Endodermal cell (in vitro differentiated cells): ENCODE measurements around the gene AARS2. TPM values are rescaled to one million over a fixed set of nuclear protein-coding genes. Genes with fewer than 3 reads are reported as not detected.

ENCODE experiments used
- DNase-seq: peaks from one replicate; pipeline ENCODE4 v3.0.0-alpha.2; 2017
- H3K27ac ChIP-seq: 2 replicates; pipeline ENCODE4 v1.5.1; 2013; ENCODE audit warnings: mild to moderate bottlenecking, low read depth, low read length, moderate library complexity
- H3K27me3 ChIP-seq: 2 replicates; pipeline ENCODE4 v1.6.1; 2013; ENCODE audit warnings: mild to moderate bottlenecking, low read length, moderate library complexity; ENCODE audit not compliant: insufficient read depth, control insufficient read depth, poor library complexity, severe bottlenecking
- H3K36me3 ChIP-seq: 2 replicates; pipeline ENCODE4 v1.7.0; 2013; ENCODE audit warnings: mild to moderate bottlenecking, low read length, moderate library complexity; ENCODE audit not compliant: control insufficient read depth, insufficient read depth
- H3K4me1 ChIP-seq: one replicate; pipeline ENCODE4 v1.7.0; 2013; ENCODE audit warnings: low read length; ENCODE audit not compliant: control insufficient read depth, insufficient read depth
- H3K4me3 ChIP-seq: 2 replicates; pipeline ENCODE4 v1.5.1; 2013; ENCODE audit warnings: mild to moderate bottlenecking, low read length, moderate library complexity
- H3K9ac ChIP-seq: 2 replicates; pipeline ENCODE4 v1.6.1; 2013; ENCODE audit warnings: mild to moderate bottlenecking, low read length, moderate library complexity; ENCODE audit not compliant: poor library complexity, severe bottlenecking; ENCODE audit errors: extremely low read depth
- H3K9me3 ChIP-seq: 2 replicates; pipeline ENCODE4 v1.6.1; 2013; ENCODE audit warnings: mild to moderate bottlenecking, low read length, moderate library complexity; ENCODE audit not compliant: control insufficient read depth
- H3K27ac Mint-ChIP-seq: 2 replicates; pipeline ENCODE4 v1.8.0; 2020; ENCODE audit warnings: mixed read lengths
- H3K27me3 Mint-ChIP-seq: 2 replicates; pipeline ENCODE4 v1.8.0; 2021; ENCODE audit warnings: mild to moderate bottlenecking, mixed read lengths; ENCODE audit not compliant: insufficient read depth
- H3K36me3 Mint-ChIP-seq: 2 replicates; pipeline ENCODE4 v1.8.0; 2020; ENCODE audit warnings: low read depth, mixed read lengths
- H3K4me1 Mint-ChIP-seq: 2 replicates; pipeline ENCODE4 v1.8.0; 2020; ENCODE audit warnings: mixed read lengths
- H3K4me3 Mint-ChIP-seq: 2 replicates; pipeline ENCODE4 v1.8.0; 2020; ENCODE audit warnings: mild to moderate bottlenecking, moderate library complexity, mixed read lengths
- H3K9me3 Mint-ChIP-seq: 2 replicates; pipeline ENCODE4 v1.8.0; 2020; ENCODE audit warnings: mild to moderate bottlenecking, mixed read lengths
- CTCF ChIP-seq: fragments of 200-600 bp; sonication (generic); conservative IDR thresholded peaks from 2 replicates; pipeline ENCODE4 v1.5.0; 2021; ENCODE audit warnings: antibody characterized with exemption, mild to moderate bottlenecking
- WGBS, 2 experiments: methylation state at CpG; one replicate each; pipeline versions ENCODE4 v1.1.5 to v1.1.7; 2013; ENCODE audit warnings: missing lambda C conversion rate in 2 of 2, mixed read lengths in 1 of 2; ENCODE audit not compliant: insufficient coverage in 1 of 2, insufficient read length in 1 of 2; 5-methylcytosine and 5-hydroxymethylcytosine counted together
- total RNA-seq, 2 donors: library from RNA; stranded (reverse); fragmentation: NEBNext Ultra II Directional in 1 of 2; extraction: Animal tissue kit (Norgen Biotek cat#: 25700) in 1 of 2; gene quantifications; 2 replicates in 1 of 2; 3 replicates in 1 of 2; pipeline ENCODE4 v1.2.1, GENCODE V29; 2021

AARS2 gene
- total RNA-seq, 2 donors from 2014 or later, result 22.9 to 24.7 TPM

- Histone ChIP-seq H3K36me3 (peaks cover 42% of the 10 kb centered on the region), H3K4me3 (no peak overlapping the region), H3K9me3 (no peaks in the 10 kb centered on the region), H3K9ac (no peak overlapping the region), H3K4me1 (no peaks in the 10 kb centered on the region), H3K27ac (no peak overlapping the region), H3K27me3 (no peaks in the 10 kb centered on the region)
- H3K4me3 Mint-ChIP-seq, result peak overlapping the region; percentile 96
- peaks cover 44% of the 10 kb centered on the region for H3K36me3 Mint-ChIP-seq
- no peaks in the 10 kb centered on the region for H3K9me3 Mint-ChIP-seq
- no peak for TF ChIP-seq CTCF
- 81 to 88% methylated on average over 2 of the region's 2 CpGs for WGBS, 2 experiments
- H3K27me3 Mint-ChIP-seq, result peaks cover 2% of the 10 kb centered on the region
- H3K4me1 Mint-ChIP-seq, result peaks cover 7% of the 10 kb centered on the region
- DNase-seq, result no peak
- H3K27ac Mint-ChIP-seq, result no peak overlapping the region
Observed at GRCh38 chr6:44311304-44311703, 1.8 kb downstream of the AARS2 start.

- no peaks in the 10 kb centered on the region for H3K9me3 Mint-ChIP-seq
- peaks cover 51% of the 10 kb centered on the region for H3K36me3 Mint-ChIP-seq
- TF ChIP-seq CTCF, result no peak
- Histone ChIP-seq H3K9ac (no peak overlapping the region), H3K27me3 (no peaks in the 10 kb centered on the region), H3K27ac (no peak overlapping the region), H3K4me1 (peaks cover 7% of the 10 kb centered on the region), H3K4me3 (no peak overlapping the region), H3K9me3 (no peaks in the 10 kb centered on the region), H3K36me3 (peaks cover 53% of the 10 kb centered on the region)
- WGBS, 2 experiments, result 80 to 95% methylated on average over 1 to 3 of the region's 3 CpGs
- no peak overlapping the region for H3K27ac Mint-ChIP-seq
- DNase-seq, result no peak
- H3K4me1 Mint-ChIP-seq, result peaks cover 14% of the 10 kb centered on the region
- H3K4me3 Mint-ChIP-seq, result no peak overlapping the region
- peaks cover 2% of the 10 kb centered on the region for H3K27me3 Mint-ChIP-seq
Observed at GRCh38 chr6:44310241-44310640, 2.9 kb downstream of the AARS2 start.

GRCh38 chr6:44309631-44310030 is 3.5 kb downstream of the AARS2 start:
- H3K4me1 ChIP-seq, result peaks cover 10% of the 10 kb centered on the region
- H3K27me3 ChIP-seq, result no peaks in the 10 kb centered on the region
- no peaks in the 10 kb centered on the region for H3K9me3 ChIP-seq
- Mint-ChIP-seq H3K27ac (no peak overlapping the region), H3K36me3 (peaks cover 57% of the 10 kb centered on the region), H3K4me1 (peaks cover 18% of the 10 kb centered on the region), H3K9me3 (no peaks in the 10 kb centered on the region), H3K4me3 (no peak overlapping the region), H3K27me3 (no peaks in the 10 kb centered on the region)
- H3K27ac ChIP-seq, result no peak overlapping the region
- no peak for DNase-seq
- no peak overlapping the region for H3K4me3 ChIP-seq
- no peak for TF ChIP-seq CTCF
- H3K9ac ChIP-seq, result no peak overlapping the region
- peaks cover 59% of the 10 kb centered on the region for H3K36me3 ChIP-seq
